HepG2 (cell line): ENCODE data around the gene ZNF333. TPM values are rescaled to one million over a fixed set of nuclear protein-coding genes. Genes with fewer than 3 reads are reported as not detected.

Experiments used
- CREM ChIP-seq, 2 experiments: sonication (generic) in 1 of 2; formaldehyde crosslinking in 1 of 2; IDR thresholded peaks; 2 replicates each; pipeline versions ENCODE4 v1.4.0 to v1.6.1; 2016 to 2020; ENCODE audit warnings: antibody characterized with exemption in 1 of 2, mild to moderate bottlenecking in 1 of 2, missing genetic modification reagents in 1 of 2
- MYC ChIP-seq: sonication (generic); formaldehyde crosslinking; IDR thresholded peaks from 2 replicates; pipeline ENCODE4 v1.9.0; 2021; ENCODE audit warnings: missing genetic modification reagents, borderline replicate concordance
- RXRA ChIP-seq: sonication (generic); formaldehyde crosslinking; IDR thresholded peaks from 2 replicates; pipeline ENCODE4 v1.5.1; 2020; ENCODE audit warnings: missing genetic modification reagents
- SAP130 ChIP-seq: IDR thresholded peaks from 2 replicates; pipeline ENCODE4 v1.6.1; 2016; ENCODE audit warnings: low read depth
- SP4 ChIP-seq: sonication (generic); formaldehyde crosslinking; IDR thresholded peaks from 2 replicates; pipeline ENCODE4 v1.8.1; 2023; ENCODE audit warnings: mild to moderate bottlenecking, missing genetic modification reagents
- TSC22D2 ChIP-seq: sonication (generic); formaldehyde crosslinking; IDR thresholded peaks from 2 replicates; pipeline ENCODE4 v1.5.1; 2020; ENCODE audit warnings: missing genetic modification reagents, mild to moderate bottlenecking, borderline replicate concordance
- YEATS4 ChIP-seq: sonication (generic); formaldehyde crosslinking; IDR thresholded peaks from 2 replicates; pipeline ENCODE4 v1.4.0; 2020; ENCODE audit warnings: missing genetic modification reagents, borderline replicate concordance
- ZFP36L1 ChIP-seq: sonication (generic); formaldehyde crosslinking; IDR thresholded peaks from 2 replicates; pipeline ENCODE4 v1.8.0; 2022; ENCODE audit warnings: mild to moderate bottlenecking, missing genetic modification reagents, moderate library complexity
- ZMYM4 ChIP-seq: sonication (generic); formaldehyde crosslinking; IDR thresholded peaks from 2 replicates; pipeline ENCODE4 v1.8.1; 2023; ENCODE audit warnings: mild to moderate bottlenecking, missing genetic modification reagents
- ZNF34 ChIP-seq: sonication (generic); formaldehyde crosslinking; IDR thresholded peaks from 2 replicates; pipeline ENCODE4 v1.4.0; 2020; ENCODE audit warnings: mild to moderate bottlenecking, missing genetic modification reagents, borderline replicate concordance
- ZNF501 ChIP-seq: sonication (generic); formaldehyde crosslinking; IDR thresholded peaks from 2 replicates; pipeline ENCODE4 v1.5.1; 2020; ENCODE audit warnings: mild to moderate bottlenecking, moderate library complexity, missing genetic modification reagents
- ZNF605 ChIP-seq: sonication (generic); formaldehyde crosslinking; IDR thresholded peaks from 2 replicates; pipeline ENCODE4 v1.8.0; 2022; ENCODE audit warnings: mild to moderate bottlenecking, missing genetic modification reagents
- polyA plus RNA-seq, 8 experiments: library from polyadenylated mRNA; depleted of rRNA in 3 of 8; stranded (reverse) in 7 of 8; unstranded in 1 of 8; fragments of >200 nt; fragmentation: Illumina TruSeq in 4 of 8; extraction: Trizol in 4 of 8; gene quantifications; 2 replicates each; pipeline versions ENCODE4 v1.2.1 to v1.2.3, GENCODE V29; 2011 to 2016; ENCODE audit warnings: low read depth in 4 of 8, missing spikeins in 1 of 8, mixed read lengths in 1 of 8; ENCODE audit not compliant: insufficient read depth in 1 of 8
- total RNA-seq, 5 experiments: library from RNA; depleted of rRNA; stranded (reverse); fragments of >200 nt; fragmentation: Illumina TruSeq; extraction: Trizol; gene quantifications; 2 replicates each; pipeline ENCODE4 v1.2.3, GENCODE V29; 2016; ENCODE audit warnings: low read depth in 1 of 5
- TF ChIP-seq, protein P1 (sequence below): sonication (generic); formaldehyde crosslinking; IDR thresholded peaks from 2 replicates; pipeline ENCODE4 v1.4.0; 2020; ENCODE audit warnings: missing genetic modification reagents
- TF ChIP-seq, protein P2 (sequence below): sonication (generic); formaldehyde crosslinking; IDR thresholded peaks from 2 replicates; pipeline ENCODE4 v1.4.0; 2020; ENCODE audit warnings: missing genetic modification reagents
- TF ChIP-seq, protein P3 (sequence below): sonication (generic); formaldehyde crosslinking; IDR thresholded peaks from 2 replicates; pipeline ENCODE4 v1.4.0; 2020; ENCODE audit warnings: mild to moderate bottlenecking, missing genetic modification reagents
- TF ChIP-seq, protein P4 (sequence below): sonication (generic); formaldehyde crosslinking; IDR thresholded peaks from 2 replicates; pipeline ENCODE4 v1.9.0; 2021; ENCODE audit warnings: missing genetic modification reagents, borderline replicate concordance
- TF ChIP-seq, protein P5 (sequence below): IDR thresholded peaks from 2 replicates; pipeline ENCODE4 v1.6.1; 2016; ENCODE audit warnings: low read depth, control low read depth
- TF ChIP-seq, protein P6 (sequence below): sonication (generic); formaldehyde crosslinking; IDR thresholded peaks from 2 replicates; pipeline ENCODE4 v1.4.0; 2020; ENCODE audit warnings: mild to moderate bottlenecking, missing genetic modification reagents, borderline replicate concordance

The ZNF333 gene
- total and polyA plus RNA-seq, 2 of the 13 experiments (the other 11 are each of a cell fraction or from before 2014, with no cell fraction given): 3.4 to 6.4 TPM

DNA sequence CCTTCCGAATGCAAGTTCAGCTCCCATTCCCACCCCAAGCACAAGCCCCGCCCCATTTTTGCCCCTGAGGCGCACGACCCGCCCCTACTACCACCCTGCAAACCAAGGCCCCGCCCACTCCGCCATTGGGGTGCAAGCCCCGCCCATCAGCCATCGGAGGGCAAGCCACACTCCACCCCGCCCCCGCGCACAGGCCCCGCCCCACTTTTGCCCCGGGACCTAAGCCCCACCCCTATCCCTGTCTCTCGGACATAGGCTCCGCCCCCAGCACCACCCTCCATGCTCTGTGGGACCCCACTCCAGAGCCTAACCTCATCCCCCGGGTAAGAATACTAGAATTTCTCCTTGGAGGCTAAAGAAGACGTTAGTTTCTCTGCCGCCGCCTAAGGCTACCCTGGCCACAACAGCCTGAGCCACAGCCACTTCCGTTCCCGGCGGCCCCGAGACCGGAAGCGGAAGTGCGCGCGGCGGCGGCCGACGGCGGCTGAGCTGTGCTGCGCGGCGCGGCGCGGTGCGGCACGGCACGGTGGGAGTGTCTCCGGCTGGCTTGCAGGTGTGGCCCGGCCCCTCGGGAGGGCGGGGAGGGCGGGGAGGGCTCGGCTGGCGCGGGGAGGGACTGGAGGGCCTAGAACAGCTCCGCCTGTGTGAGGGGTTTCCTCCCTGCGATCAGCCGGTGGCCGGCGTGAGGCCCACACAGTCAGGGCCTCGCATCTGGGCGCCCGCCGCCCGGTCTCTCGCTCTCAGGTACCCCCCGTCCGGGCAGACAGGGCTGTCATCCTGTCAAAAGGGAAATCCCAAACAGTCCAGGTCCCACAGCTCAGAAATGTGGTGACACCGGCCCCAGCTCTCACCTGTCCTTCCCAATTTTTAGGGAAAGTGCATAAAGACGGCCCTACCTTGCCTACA, at the start of gene ZNF333 (continued):
- TF ChIP-seq ZMYM4 (CRISPR knock-in tag): peak; percentile 68
- TF ChIP-seq CREM (IDR thresholded peaks at IDR 0.05): peak; percentile 44; the same call in 1 of the 2 replicates
- no peak for TF ChIP-seq CREM (CRISPR knock-in tag; IDR thresholded peaks at IDR 0.05)
- TF ChIP-seq ZNF501 (CRISPR knock-in tag): 0 out of 2 replicates have a peak, but pooled peaks have one; percentile 48
- TF ChIP-seq, protein P1, sequence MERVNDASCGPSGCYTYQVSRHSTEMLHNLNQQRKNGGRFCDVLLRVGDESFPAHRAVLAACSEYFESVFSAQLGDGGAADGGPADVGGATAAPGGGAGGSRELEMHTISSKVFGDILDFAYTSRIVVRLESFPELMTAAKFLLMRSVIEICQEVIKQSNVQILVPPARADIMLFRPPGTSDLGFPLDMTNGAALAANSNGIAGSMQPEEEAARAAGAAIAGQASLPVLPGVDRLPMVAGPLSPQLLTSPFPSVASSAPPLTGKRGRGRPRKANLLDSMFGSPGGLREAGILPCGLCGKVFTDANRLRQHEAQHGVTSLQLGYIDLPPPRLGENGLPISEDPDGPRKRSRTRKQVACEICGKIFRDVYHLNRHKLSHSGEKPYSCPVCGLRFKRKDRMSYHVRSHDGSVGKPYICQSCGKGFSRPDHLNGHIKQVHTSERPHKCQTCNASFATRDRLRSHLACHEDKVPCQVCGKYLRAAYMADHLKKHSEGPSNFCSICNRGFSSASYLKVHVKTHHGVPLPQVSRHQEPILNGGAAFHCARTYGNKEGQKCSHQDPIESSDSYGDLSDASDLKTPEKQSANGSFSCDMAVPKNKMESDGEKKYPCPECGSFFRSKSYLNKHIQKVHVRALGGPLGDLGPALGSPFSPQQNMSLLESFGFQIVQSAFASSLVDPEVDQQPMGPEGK (CRISPR knock-in tag): peak; percentile 60
- TF ChIP-seq ZNF605: no peak
- TF ChIP-seq, protein P2, sequence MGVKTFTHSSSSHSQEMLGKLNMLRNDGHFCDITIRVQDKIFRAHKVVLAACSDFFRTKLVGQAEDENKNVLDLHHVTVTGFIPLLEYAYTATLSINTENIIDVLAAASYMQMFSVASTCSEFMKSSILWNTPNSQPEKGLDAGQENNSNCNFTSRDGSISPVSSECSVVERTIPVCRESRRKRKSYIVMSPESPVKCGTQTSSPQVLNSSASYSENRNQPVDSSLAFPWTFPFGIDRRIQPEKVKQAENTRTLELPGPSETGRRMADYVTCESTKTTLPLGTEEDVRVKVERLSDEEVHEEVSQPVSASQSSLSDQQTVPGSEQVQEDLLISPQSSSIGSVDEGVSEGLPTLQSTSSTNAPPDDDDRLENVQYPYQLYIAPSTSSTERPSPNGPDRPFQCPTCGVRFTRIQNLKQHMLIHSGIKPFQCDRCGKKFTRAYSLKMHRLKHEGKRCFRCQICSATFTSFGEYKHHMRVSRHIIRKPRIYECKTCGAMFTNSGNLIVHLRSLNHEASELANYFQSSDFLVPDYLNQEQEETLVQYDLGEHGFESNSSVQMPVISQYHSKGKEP (CRISPR knock-in tag): no peak
- TF ChIP-seq SAP130: peak; percentile 81
- TF ChIP-seq, protein P3, sequence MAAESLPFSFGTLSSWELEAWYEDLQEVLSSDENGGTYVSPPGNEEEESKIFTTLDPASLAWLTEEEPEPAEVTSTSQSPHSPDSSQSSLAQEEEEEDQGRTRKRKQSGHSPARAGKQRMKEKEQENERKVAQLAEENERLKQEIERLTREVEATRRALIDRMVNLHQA (CRISPR knock-in tag): no peak
- TF ChIP-seq SP4: peak; percentile 76
- no peak for TF ChIP-seq ZFP36L1 (CRISPR knock-in tag)
- no peak for TF ChIP-seq TSC22D2 (CRISPR knock-in tag)
- TF ChIP-seq YEATS4: peak; percentile 77; the same call in 1 of the 2 replicates
- no peak for TF ChIP-seq RXRA (CRISPR knock-in tag)
- TF ChIP-seq, protein P4, sequence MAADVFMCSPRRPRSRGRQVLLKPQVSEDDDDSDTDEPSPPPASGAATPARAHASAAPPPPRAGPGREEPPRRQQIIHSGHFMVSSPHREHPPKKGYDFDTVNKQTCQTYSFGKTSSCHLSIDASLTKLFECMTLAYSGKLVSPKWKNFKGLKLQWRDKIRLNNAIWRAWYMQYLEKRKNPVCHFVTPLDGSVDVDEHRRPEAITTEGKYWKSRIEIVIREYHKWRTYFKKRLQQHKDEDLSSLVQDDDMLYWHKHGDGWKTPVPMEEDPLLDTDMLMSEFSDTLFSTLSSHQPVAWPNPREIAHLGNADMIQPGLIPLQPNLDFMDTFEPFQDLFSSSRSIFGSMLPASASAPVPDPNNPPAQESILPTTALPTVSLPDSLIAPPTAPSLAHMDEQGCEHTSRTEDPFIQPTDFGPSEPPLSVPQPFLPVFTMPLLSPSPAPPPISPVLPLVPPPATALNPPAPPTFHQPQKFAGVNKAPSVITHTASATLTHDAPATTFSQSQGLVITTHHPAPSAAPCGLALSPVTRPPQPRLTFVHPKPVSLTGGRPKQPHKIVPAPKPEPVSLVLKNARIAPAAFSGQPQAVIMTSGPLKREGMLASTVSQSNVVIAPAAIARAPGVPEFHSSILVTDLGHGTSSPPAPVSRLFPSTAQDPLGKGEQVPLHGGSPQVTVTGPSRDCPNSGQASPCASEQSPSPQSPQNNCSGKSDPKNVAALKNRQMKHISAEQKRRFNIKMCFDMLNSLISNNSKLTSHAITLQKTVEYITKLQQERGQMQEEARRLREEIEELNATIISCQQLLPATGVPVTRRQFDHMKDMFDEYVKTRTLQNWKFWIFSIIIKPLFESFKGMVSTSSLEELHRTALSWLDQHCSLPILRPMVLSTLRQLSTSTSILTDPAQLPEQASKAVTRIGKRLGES (CRISPR knock-in tag): no peak
- TF ChIP-seq, protein P5, sequence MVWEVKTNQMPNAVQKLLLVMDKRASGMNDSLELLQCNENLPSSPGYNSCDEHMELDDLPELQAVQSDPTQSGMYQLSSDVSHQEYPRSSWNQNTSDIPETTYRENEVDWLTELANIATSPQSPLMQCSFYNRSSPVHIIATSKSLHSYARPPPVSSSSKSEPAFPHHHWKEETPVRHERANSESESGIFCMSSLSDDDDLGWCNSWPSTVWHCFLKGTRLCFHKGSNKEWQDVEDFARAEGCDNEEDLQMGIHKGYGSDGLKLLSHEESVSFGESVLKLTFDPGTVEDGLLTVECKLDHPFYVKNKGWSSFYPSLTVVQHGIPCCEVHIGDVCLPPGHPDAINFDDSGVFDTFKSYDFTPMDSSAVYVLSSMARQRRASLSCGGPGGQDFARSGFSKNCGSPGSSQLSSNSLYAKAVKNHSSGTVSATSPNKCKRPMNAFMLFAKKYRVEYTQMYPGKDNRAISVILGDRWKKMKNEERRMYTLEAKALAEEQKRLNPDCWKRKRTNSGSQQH (CRISPR knock-in tag): no peak
- peak; percentile 38 for TF ChIP-seq MYC (CRISPR knock-in tag)
- no peak for TF ChIP-seq ZNF34 (CRISPR knock-in tag)
- TF ChIP-seq, protein P6, sequence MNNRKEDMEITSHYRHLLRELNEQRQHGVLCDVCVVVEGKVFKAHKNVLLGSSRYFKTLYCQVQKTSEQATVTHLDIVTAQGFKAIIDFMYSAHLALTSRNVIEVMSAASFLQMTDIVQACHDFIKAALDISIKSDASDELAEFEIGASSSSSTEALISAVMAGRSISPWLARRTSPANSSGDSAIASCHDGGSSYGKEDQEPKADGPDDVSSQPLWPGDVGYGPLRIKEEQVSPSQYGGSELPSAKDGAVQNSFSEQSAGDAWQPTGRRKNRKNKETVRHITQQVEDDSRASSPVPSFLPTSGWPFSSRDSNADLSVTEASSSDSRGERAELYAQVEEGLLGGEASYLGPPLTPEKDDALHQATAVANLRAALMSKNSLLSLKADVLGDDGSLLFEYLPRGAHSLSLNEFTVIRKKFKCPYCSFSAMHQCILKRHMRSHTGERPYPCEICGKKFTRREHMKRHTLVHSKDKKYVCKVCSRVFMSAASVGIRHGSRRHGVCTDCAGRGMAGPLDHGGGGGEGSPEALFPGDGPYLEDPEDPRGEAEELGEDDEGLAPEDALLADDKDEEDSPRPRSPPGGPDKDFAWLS: no peak
